SK-N-SH (cell line): Measurements from ENCODE around the gene SLC2A1. TPM values are rescaled to one million over a fixed set of nuclear protein-coding genes. Genes with fewer than 3 reads are reported as not detected.

Experiments
- CTCF ChIA-PET: fragments of 300-600, 350-600 bp; formaldehyde crosslinking; extraction: SDS; loops from one replicate; lab custom pipeline; 2021; lab: Yijun Ruan, JAX
- POLR2A ChIA-PET: fragments of 350-600 bp; sonication (Branson Sonifier 250); formaldehyde crosslinking; extraction: SDS; loops from one replicate; lab custom pipeline; 2020; ENCODE audit warnings: antibody characterized with exemption, inconsistent platforms; lab: Yijun Ruan, JAX
- DNase-seq: peaks from one replicate; pipeline ENCODE4 v3.0.0; 2012
- H2AFZ ChIP-seq: fragments of 200-600 bp; sonication (generic); 2 replicates; pipeline ENCODE4 v1.8.1; 2016; ENCODE audit warnings: antibody characterized with exemption, mild to moderate bottlenecking, low read depth
- H3F3A ChIP-seq: fragments of 200-600 bp; sonication (generic); replicated peaks from 2 replicates; pipeline ENCODE3; 2016; ENCODE audit warnings: antibody characterized with exemption, mild to moderate bottlenecking; ENCODE audit not compliant: insufficient read depth
- H3K27ac ChIP-seq, 2 experiments: fragments of 200-500 bp in 1 of 2; fragments of 200-600 bp in 1 of 2; sonication (Bioruptor generic) in 1 of 2; sonication (generic), shearing (Covaris generic) in 1 of 2; 2 replicates each; pipeline versions ENCODE4 v1.5.1 to v1.6.1; 2014 to 2016; ENCODE audit warnings: low read depth in 2 of 2, inconsistent platforms in 1 of 2, low read length in 1 of 2, mild to moderate bottlenecking in 1 of 2, mixed read lengths in 1 of 2
- H3K27me3 ChIP-seq: fragments of 200-600 bp; sonication (generic), shearing (Covaris generic); 2 replicates; pipeline ENCODE4 v1.6.1; 2016; ENCODE audit warnings: mixed run types; ENCODE audit not compliant: insufficient read depth
- H3K36me3 ChIP-seq, 2 experiments: fragments of 200-500 bp in 1 of 2; fragments of 200-600 bp in 1 of 2; sonication (Bioruptor generic) in 1 of 2; sonication (generic) in 1 of 2; replicated peaks in 1 of 2; 2 replicates each; pipeline versions ENCODE3 to v1.5.1; 2014 to 2016; ENCODE audit warnings: low read length in 1 of 2, mild to moderate bottlenecking in 1 of 2; ENCODE audit not compliant: insufficient read depth in 2 of 2, control insufficient read depth in 1 of 2
- H3K4me1 ChIP-seq, 2 experiments: fragments of 200-500 bp in 1 of 2; fragments of 200-600 bp in 1 of 2; sonication (Bioruptor generic) in 1 of 2; sonication (generic), shearing (Covaris generic) in 1 of 2; 2 replicates each; pipeline versions ENCODE4 v1.5.1 to v1.6.1; 2014 to 2016; ENCODE audit warnings: low read depth in 1 of 2, low read length in 1 of 2, mixed run types in 1 of 2; ENCODE audit not compliant: insufficient read depth in 2 of 2, control insufficient read depth in 1 of 2
- H3K4me2 ChIP-seq: fragments of 200-600 bp; sonication (generic), shearing (Covaris generic); 2 replicates; pipeline ENCODE4 v1.6.1; 2017; ENCODE audit warnings: mixed run types
- H3K4me3 ChIP-seq, 2 experiments: fragments of 200-500 bp in 1 of 2; fragments of 200-600 bp in 1 of 2; sonication (Bioruptor generic) in 1 of 2; sonication (generic), shearing (Covaris generic) in 1 of 2; 2 replicates each; pipeline versions ENCODE4 v1.5.1 to v1.8.1; 2014 to 2016; ENCODE audit warnings: low read depth in 2 of 2, inconsistent platforms in 1 of 2, low read length in 1 of 2, mild to moderate bottlenecking in 1 of 2, mixed read lengths in 1 of 2, moderate library complexity in 1 of 2
- H3K79me2 ChIP-seq: fragments of 200-600 bp; sonication (generic); 2 replicates; pipeline ENCODE4 v1.8.1; 2017; ENCODE audit warnings: mild to moderate bottlenecking; ENCODE audit not compliant: insufficient read depth
- H3K9ac ChIP-seq: fragments of 200-600 bp; sonication (generic); 2 replicates; pipeline ENCODE4 v1.6.1; 2017; ENCODE audit warnings: mixed run types
- H3K9me2 ChIP-seq: fragments of 200-600 bp; sonication (generic); 2 replicates; pipeline ENCODE4 v1.6.1; 2017; ENCODE audit warnings: mixed run types
- H3K9me3 ChIP-seq: fragments of 200-600 bp; sonication (generic); 2 replicates; pipeline ENCODE4 v1.6.1; 2017; ENCODE audit warnings: mixed run types, mild to moderate bottlenecking, moderate library complexity
- H4K20me1 ChIP-seq: fragments of 200-600 bp; sonication (generic); 2 replicates; pipeline ENCODE4 v1.6.1; 2017; ENCODE audit warnings: mild to moderate bottlenecking, mixed run types; ENCODE audit not compliant: insufficient read depth
- CHD2 ChIP-seq: fragments of 150-350 bp; IDR thresholded peaks from 2 replicates; pipeline ENCODE4 v1.6.1; 2018; ENCODE audit warnings: low read length; ENCODE audit not compliant: partially characterized antibody
- CTCF ChIP-seq: fragments of 200-600 bp; sonication (generic); IDR thresholded peaks from 2 replicates; pipeline ENCODE4 v1.6.1; 2017; ENCODE audit warnings: antibody characterized with exemption, mild to moderate bottlenecking, moderate library complexity
- ELF1 ChIP-seq: IDR thresholded peaks from 2 replicates; pipeline ENCODE4 v1.4.0; 2012
- EP300 ChIP-seq, 2 experiments: IDR thresholded peaks; 2 replicates each; pipeline versions ENCODE4 v1.4.0 to v1.6.1; 2012; ENCODE audit warnings: borderline replicate concordance in 1 of 2, low read depth in 1 of 2, low read length in 1 of 2
- FOSL2 ChIP-seq: IDR thresholded peaks from 2 replicates; pipeline ENCODE4 v1.4.0; 2012; ENCODE audit warnings: low read depth, mild to moderate bottlenecking, moderate library complexity, borderline replicate concordance
- FOXJ3 ChIP-seq: sonication (generic); formaldehyde crosslinking; IDR thresholded peaks from 2 replicates; pipeline ENCODE4 v1.5.1; 2020; ENCODE audit warnings: mild to moderate bottlenecking, missing genetic modification reagents
- GATA2 ChIP-seq: sonication (generic); formaldehyde crosslinking; IDR thresholded peaks from 2 replicates; pipeline ENCODE4 v1.5.0; 2020; ENCODE audit warnings: mild to moderate bottlenecking, missing genetic modification reagents
- MEF2A ChIP-seq: IDR thresholded peaks from 2 replicates; pipeline ENCODE4 v1.4.0; 2012; ENCODE audit warnings: low read depth, borderline replicate concordance
- MXI1 ChIP-seq: IDR thresholded peaks from 2 replicates; pipeline ENCODE4 v1.6.1; 2012; ENCODE audit warnings: mild to moderate bottlenecking, low read depth, low read length, improper control_type of control experiment
- NFIC ChIP-seq: IDR thresholded peaks from 2 replicates; pipeline ENCODE4 v1.4.0; 2012; ENCODE audit warnings: borderline replicate concordance
- POLR2AphosphoS5 ChIP-seq: IDR thresholded peaks from 2 replicates; pipeline ENCODE4 v1.6.1; 2012; ENCODE audit warnings: low read depth, low read length
- RAD21 ChIP-seq: IDR thresholded peaks from 2 replicates; pipeline ENCODE4 v1.6.1; 2012; ENCODE audit warnings: mild to moderate bottlenecking, low read length
- RCOR1 ChIP-seq: fragments of 150-350 bp; IDR thresholded peaks from 2 replicates; pipeline ENCODE4 v1.6.1; 2017; ENCODE audit warnings: antibody characterized with exemption, low read length
- RFX5 ChIP-seq: IDR thresholded peaks from 2 replicates; pipeline ENCODE4 v1.6.1; 2012; ENCODE audit warnings: mild to moderate bottlenecking, improper control_type of control experiment, low read length
- TCF12 ChIP-seq: IDR thresholded peaks from 2 replicates; pipeline ENCODE4 v1.4.0; 2012
- TEAD4 ChIP-seq: IDR thresholded peaks from 2 replicates; pipeline ENCODE4 v1.4.0; 2012; ENCODE audit warnings: mild to moderate bottlenecking, borderline replicate concordance; ENCODE audit not compliant: insufficient read depth
- USF2 ChIP-seq: fragments of 150-350 bp; IDR thresholded peaks from 2 replicates; pipeline ENCODE4 v1.6.1; 2017; ENCODE audit warnings: antibody characterized with exemption, low read length, low read depth, borderline replicate concordance
- YY1 ChIP-seq: IDR thresholded peaks from 2 replicates; pipeline ENCODE4 v1.4.0; 2012; ENCODE audit warnings: low read depth, mild to moderate bottlenecking
- ZBTB33 ChIP-seq: IDR thresholded peaks from 2 replicates; pipeline ENCODE4 v1.4.0; 2012; ENCODE audit warnings: low read depth, borderline replicate concordance
- WGBS: methylation state at CpG from one replicate; pipeline ENCODE4 v1.1.6; 2017; ENCODE audit warnings: low lambda C conversion rate; 5-methylcytosine and 5-hydroxymethylcytosine counted together
- polyA plus RNA-seq, 3 experiments: library from polyadenylated mRNA; depleted of rRNA; stranded (reverse); fragments of >200 nt; gene quantifications; 2 replicates each; pipeline ENCODE4 v1.2.3, GENCODE V29; 2012
- TF ChIP-seq, protein P1 (sequence below): IDR thresholded peaks from 2 replicates; pipeline ENCODE4; 2012
- TF ChIP-seq, protein P2 (sequence below): IDR thresholded peaks from 2 replicates; pipeline ENCODE4 v1.4.0; 2012; ENCODE audit warnings: low read depth

Gene SLC2A1
- polyA plus RNA-seq, 1 of the 3 experiments (the other 2 are of a cell fraction): 63.8 TPM

GRCh38 chr1:42964044-42964812 is 5.6 kb upstream of the SLC2A1 start:
- 90% methylated on average over 19 of the region's 19 CpGs for WGBS
- H3K4me2 ChIP-seq: no peak overlapping the region
- no peak overlapping the region for H2AFZ ChIP-seq
- H4K20me1 ChIP-seq: no peaks in the 10 kb centered on the region
- H3F3A ChIP-seq: peaks cover 39% of the 10 kb centered on the region
- H3K9me2 ChIP-seq: no peaks in the 10 kb centered on the region
- H3K36me3 ChIP-seq: no peaks in the 10 kb centered on the region
- ChIA-PET CTCF (interaction anchor here (1.2 to 1.7 kb wide), 2 partner anchors 11 to 109 kb away, joined by 3 to 8 read pairs; no protein-coding TSS in a partner anchor), POLR2A (no interaction called here)
- peaks cover 16 to 21% of the 10 kb centered on the region in 2 experiments for H3K4me1 ChIP-seq
- no peaks in the 10 kb centered on the region for H3K27me3 ChIP-seq
- TF ChIP-seq RCOR1 (no peak), ELF1 (no peak), EP300 (IDR thresholded peaks at IDR 0.05; ENCODE audit: borderline replicate concordance in 1 of 2, low read depth in 1 of 2, low read length in 1 of 2) (no peak), RFX5 (no peak), USF2 (no peak), CHD2 (no peak), NFIC (no peak), MXI1 (no peak), TEAD4 (no peak)
- TF ChIP-seq, protein P1, sequence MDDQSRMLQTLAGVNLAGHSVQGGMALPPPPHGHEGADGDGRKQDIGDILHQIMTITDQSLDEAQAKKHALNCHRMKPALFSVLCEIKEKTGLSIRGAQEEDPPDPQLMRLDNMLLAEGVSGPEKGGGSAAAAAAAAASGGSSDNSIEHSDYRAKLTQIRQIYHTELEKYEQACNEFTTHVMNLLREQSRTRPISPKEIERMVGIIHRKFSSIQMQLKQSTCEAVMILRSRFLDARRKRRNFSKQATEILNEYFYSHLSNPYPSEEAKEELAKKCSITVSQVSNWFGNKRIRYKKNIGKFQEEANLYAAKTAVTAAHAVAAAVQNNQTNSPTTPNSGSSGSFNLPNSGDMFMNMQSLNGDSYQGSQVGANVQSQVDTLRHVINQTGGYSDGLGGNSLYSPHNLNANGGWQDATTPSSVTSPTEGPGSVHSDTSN: no peak
- TF ChIP-seq, protein P2, sequence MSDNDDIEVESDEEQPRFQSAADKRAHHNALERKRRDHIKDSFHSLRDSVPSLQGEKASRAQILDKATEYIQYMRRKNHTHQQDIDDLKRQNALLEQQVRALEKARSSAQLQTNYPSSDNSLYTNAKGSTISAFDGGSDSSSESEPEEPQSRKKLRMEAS: no peak
- H3K27ac ChIP-seq: no peak overlapping the region; a peak in 1 of 4 replicates
- no peak overlapping the region for H3K9ac ChIP-seq
- no peak for DNase-seq
- no peak overlapping the region for H3K4me3 ChIP-seq
- no peaks in the 10 kb centered on the region for H3K79me2 ChIP-seq
- H3K9me3 ChIP-seq: no peaks in the 10 kb centered on the region

GRCh38 chr1:42963378-42964043 is 4.8 kb upstream of the SLC2A1 start:
- no peak for DNase-seq
- Histone ChIP-seq H3K9me3 (no peaks in the 10 kb centered on the region), H2AFZ (no peak overlapping the region), H3K9ac (no peak overlapping the region), H3K79me2 (peaks cover 2% of the 10 kb centered on the region; the same call in 1 of the 2 replicates), H3K27ac (peak overlapping the region; percentile 16 to 48), H3K9me2 (no peaks in the 10 kb centered on the region), H3F3A (peaks cover 38% of the 10 kb centered on the region), H3K4me3 (no peak overlapping the region), H3K4me1 (peaks cover 16 to 21% of the 10 kb centered on the region in 2 experiments), H3K36me3 (no peaks in the 10 kb centered on the region), H3K4me2 (peak overlapping the region; percentile 53; the same call in 1 of the 2 replicates), H4K20me1 (no peaks in the 10 kb centered on the region), H3K27me3 (no peaks in the 10 kb centered on the region)
- POLR2A ChIA-PET: no interaction called here
- WGBS: 32% methylated on average over 9 of the region's 9 CpGs
- CTCF ChIA-PET: interaction anchor here (0.5 to 2.7 kb wide), 5 partner anchors 12 to 110 kb away, joined by 3 to 14 read pairs (median 3); no protein-coding TSS in a partner anchor
- no peak for TF ChIP-seq YY1
- no peak for TF ChIP-seq CTCF
- TF ChIP-seq RCOR1: no peak
- peak; percentile 18; the same call in 1 of the 2 replicates for TF ChIP-seq FOSL2
- no peak for TF ChIP-seq RAD21
- no peak for TF ChIP-seq FOXJ3 (CRISPR knock-in tag)
- no peak for TF ChIP-seq MEF2A
- TF ChIP-seq RFX5: no peak
- peak; percentile 7; the same call in 1 of the 2 replicates for TF ChIP-seq GATA2
- no peak for TF ChIP-seq ZBTB33
- peak; percentile 23; the same call in 1 of the 2 replicates for TF ChIP-seq TCF12
- no peak for TF ChIP-seq POLR2AphosphoS5
- TF ChIP-seq CHD2: no peak
